B cell (primary cell): ENCODE measurements around the gene TSHZ1. TPM values are rescaled to one million over a fixed set of nuclear protein-coding genes. Genes with fewer than 3 reads are reported as not detected.

ENCODE experiments used
- ATAC-seq: fragments of 200-7000 bp; cut with Tn5 transposase; one replicate; pipeline ENCODE4 v1.10.0; 2021; ENCODE audit warnings: low read depth, mild to moderate bottlenecking, moderate number of reproducible peaks, moderate library complexity
- CTCF ChIA-PET: fragments of 350-600 bp; sonication (Branson Sonifier 250); formaldehyde crosslinking; loops from one replicate; lab custom pipeline; 2021; ENCODE audit warnings: antibody characterized with exemption, inconsistent platforms; lab: Charles Lee
- POLR2A ChIA-PET: fragments of 350-600 bp; sonication (Branson Sonifier 250); formaldehyde crosslinking; loops from one replicate; lab custom pipeline; 2021; ENCODE audit warnings: antibody characterized with exemption; lab: Charles Lee
- DNase-seq: peaks from one replicate; pipeline ENCODE4 v3.0.0; 2013
- H2AFZ ChIP-seq: 2 replicates; pipeline ENCODE4 v1.6.1; 2012; ENCODE audit warnings: mild to moderate bottlenecking, low read depth, low read length; ENCODE audit not compliant: insufficient read depth, poor library complexity, severe bottlenecking
- H3K27ac ChIP-seq, 2 donors: 1 replicate in 1 of 2; 2 replicates in 1 of 2; pipeline ENCODE4 v1.5.1; 2012 to 2013; ENCODE audit warnings: low read length in 2 of 2, mild to moderate bottlenecking in 2 of 2, moderate library complexity in 1 of 2
- H3K27me3 ChIP-seq, 4 experiments: fragments of 200-600 bp in 1 of 4; sonication (generic) in 1 of 4; replicated peaks in 1 of 4; 1 replicate in 2 of 4; 2 replicates in 2 of 4; pipeline versions ENCODE4 v1.6.1 to v1.7.0; 2013 to 2016; ENCODE audit warnings: low read length in 3 of 4, mild to moderate bottlenecking in 2 of 4, mixed read lengths in 1 of 4, moderate library complexity in 1 of 4; ENCODE audit not compliant: insufficient read depth in 4 of 4, control insufficient read depth in 3 of 4; ENCODE audit errors: control extremely low read depth in 1 of 4
- H3K36me3 ChIP-seq, 2 experiments: replicated peaks in 1 of 2; 1 replicate in 1 of 2; 2 replicates in 1 of 2; pipeline versions ENCODE4 v1.6.1 to v1.7.1; 2013; ENCODE audit warnings: low read length in 1 of 2; ENCODE audit not compliant: insufficient read depth in 2 of 2, control insufficient read depth in 1 of 2; ENCODE audit errors: control extremely low read depth in 1 of 2, extremely low read depth in 1 of 2
- H3K4me1 ChIP-seq, 2 donors: fragments of 200-600 bp in 1 of 2; sonication (generic) in 1 of 2; 1 replicate in 1 of 2; 2 replicates in 1 of 2; pipeline versions ENCODE4 v1.5.1 to v1.6.1; 2013 to 2017; ENCODE audit warnings: low read length in 2 of 2; ENCODE audit not compliant: control insufficient read depth in 2 of 2, insufficient read depth in 2 of 2
- H3K4me2 ChIP-seq: replicated peaks from 2 replicates; pipeline ENCODE3; 2012; ENCODE audit warnings: mild to moderate bottlenecking, low read depth, low read length; ENCODE audit not compliant: poor library complexity, severe bottlenecking
- H3K4me3 ChIP-seq, 5 experiments: fragments of 200-600 bp in 1 of 5; sonication (generic) in 1 of 5; 1 replicate in 3 of 5; 2 replicates in 2 of 5; pipeline versions ENCODE4 v1.5.1 to v1.7.0; 2011 to 2016; ENCODE audit warnings: low read length in 4 of 5, mild to moderate bottlenecking in 4 of 5, low read depth in 2 of 5, control low read depth in 1 of 5, moderate library complexity in 1 of 5; ENCODE audit not compliant: insufficient read depth in 1 of 5; ENCODE audit errors: control extremely low read depth in 1 of 5, extremely low read depth in 1 of 5
- H3K79me2 ChIP-seq: fragments of 200-600 bp; sonication (generic); one replicate; pipeline ENCODE4 v1.6.0; 2016; ENCODE audit warnings: low read length; ENCODE audit not compliant: control insufficient read depth, insufficient read depth
- H3K9ac ChIP-seq: fragments of 200-600 bp; sonication (generic); 2 replicates; pipeline ENCODE4 v1.6.1; 2017; ENCODE audit warnings: mild to moderate bottlenecking, low read length, moderate library complexity
- H3K9me3 ChIP-seq, 3 donors: one replicate each; pipeline versions ENCODE4 v1.6.1 to v1.7.1; 2013; ENCODE audit warnings: low read length in 2 of 3; ENCODE audit not compliant: control insufficient read depth in 2 of 3, insufficient read depth in 1 of 3; ENCODE audit errors: control extremely low read depth in 1 of 3
- H4K20me1 ChIP-seq: 2 replicates; pipeline ENCODE4 v1.6.0; 2012; ENCODE audit warnings: mild to moderate bottlenecking, low read length; ENCODE audit not compliant: insufficient read depth, control insufficient read depth, poor library complexity, severe bottlenecking
- H3K27ac Mint-ChIP-seq: one replicate; pipeline ENCODE4 v1.8.0; 2021; ENCODE audit warnings: mixed read lengths
- H3K27me3 Mint-ChIP-seq: one replicate; pipeline ENCODE4 v1.8.0; 2021; ENCODE audit warnings: mixed read lengths
- H3K4me1 Mint-ChIP-seq: one replicate; pipeline ENCODE4 v1.8.0; 2021; ENCODE audit warnings: mixed read lengths
- H3K4me3 Mint-ChIP-seq: one replicate; pipeline ENCODE4 v1.8.0; 2021; ENCODE audit warnings: mixed read lengths
- H3K9me3 Mint-ChIP-seq: one replicate; pipeline ENCODE4 v1.8.0; 2022; ENCODE audit warnings: mixed read lengths; ENCODE audit not compliant: insufficient read depth
- CTCF ChIP-seq: fragments of 200-600 bp; IDR thresholded peaks from one replicate; pipeline ENCODE4 v1.8.0; 2022; ENCODE audit warnings: antibody characterized with exemption, mild to moderate bottlenecking
- EZH2 ChIP-seq: IDR thresholded peaks from 2 replicates; pipeline ENCODE4 v1.6.1; 2012; ENCODE audit warnings: borderline replicate concordance, low read depth, mild to moderate bottlenecking, moderate library complexity, low read length; ENCODE audit not compliant: insufficient read depth, poor library complexity, severe bottlenecking
- WGBS: methylation state at CpG from one replicate; pipeline ENCODE4 v1.1.5; 2013; ENCODE audit warnings: missing lambda C conversion rate; ENCODE audit not compliant: insufficient coverage; 5-methylcytosine and 5-hydroxymethylcytosine counted together
- intact Hi-C: fragments of 100-400 bp; cut with micrococcal nuclease; formaldehyde crosslinking; loops from one replicate; pipeline ENCODE4 v1.10.0; 2022
- polyA plus RNA-seq: library from polyadenylated mRNA; depleted of rRNA; stranded (reverse); fragments of >200 nt; gene quantifications from 2 replicates; pipeline ENCODE4 v1.2.3, GENCODE V29; 2012
- total RNA-seq, 2 donors: library from RNA; stranded (reverse); fragments of 120-200 nt in 1 of 2; gene quantifications; 1 replicate in 1 of 2; 2 replicates in 1 of 2; pipeline versions ENCODE4 v1.2.3 to v1.2.4, GENCODE V29; 2013 to 2022

TSHZ1 gene
- total and polyA plus RNA-seq, 2 donors (not counting 1 experiment from before 2014, with no cell fraction given), result 5.3 to 9.8 TPM

GRCh38 chr18:75321431-75321830, 110.8 kb downstream of the TSHZ1 start:
- POLR2A ChIA-PET, result no interaction called here
- H3K9me3 Mint-ChIP-seq, result peaks cover 4% of the 10 kb centered on the region

GRCh38 chr18:75322206-75322605, 111.6 kb downstream of the TSHZ1 start:
- no peak overlapping the region for H3K27ac ChIP-seq
- no peak overlapping the region for H3K9ac ChIP-seq
- no peaks in the 10 kb centered on the region for H3K36me3 ChIP-seq
- no peaks in the 10 kb centered on the region for H3K79me2 ChIP-seq
- no peaks in the 10 kb centered on the region for H3K4me1 ChIP-seq
- peaks cover 8% of the 10 kb centered on the region for H3K9me3 Mint-ChIP-seq
- no peak for ATAC-seq
- peaks cover 13% of the 10 kb centered on the region for H3K27me3 Mint-ChIP-seq
- no peak overlapping the region for H3K4me3 ChIP-seq
- DNase-seq, result no peak
- no peak overlapping the region for H3K4me3 Mint-ChIP-seq
- H4K20me1 ChIP-seq, result no peaks in the 10 kb centered on the region
- no peaks in the 10 kb centered on the region for H3K4me1 Mint-ChIP-seq
- H2AFZ ChIP-seq, result no peak overlapping the region
- H3K27me3 ChIP-seq, result no peaks in the 10 kb centered on the region
- intact Hi-C loops, result no loop called here
- POLR2A ChIA-PET, result no interaction called here
- peaks cover 3 to 5% (median 4%) of the 10 kb centered on the region in 3 donors for H3K9me3 ChIP-seq
- H3K4me2 ChIP-seq, result no peak overlapping the region
- TF ChIP-seq EZH2 (no peak), CTCF (no peak)
- no peak overlapping the region for H3K27ac Mint-ChIP-seq
- CTCF ChIA-PET, result no interaction called here
- WGBS, result 93% methylated on average over 11 of the region's 11 CpGs

More at GRCh38 chr18:75321431-75321830, 110.8 kb downstream of the TSHZ1 start:
- DNase-seq (no peak), ATAC-seq (no peak)
- H3K79me2 ChIP-seq, result no peaks in the 10 kb centered on the region
- H3K9ac ChIP-seq, result no peak overlapping the region
- no peak for TF ChIP-seq EZH2
- TF ChIP-seq CTCF, result no peak
- H3K27me3 Mint-ChIP-seq, result peaks cover 13% of the 10 kb centered on the region
- no peak overlapping the region for H2AFZ ChIP-seq
- H3K4me2 ChIP-seq, result no peak overlapping the region
- WGBS, result 87% methylated on average over 6 of the region's 6 CpGs
- H3K4me1 Mint-ChIP-seq, result no peaks in the 10 kb centered on the region
- no peaks in the 10 kb centered on the region for H3K4me1 ChIP-seq
- no peaks in the 10 kb centered on the region for H3K36me3 ChIP-seq
- H3K27me3 ChIP-seq, result no peaks in the 10 kb centered on the region
- CTCF ChIA-PET, result no interaction called here
- no peak overlapping the region for H3K4me3 Mint-ChIP-seq
- intact Hi-C loops, result no loop called here
- H3K9me3 ChIP-seq, result peaks cover under 1 to 4% (median 2%) of the 10 kb centered on the region in 3 donors
- H3K4me3 ChIP-seq, result no peak overlapping the region
- no peak overlapping the region for H3K27ac ChIP-seq
- no peak overlapping the region for H3K27ac Mint-ChIP-seq
- H4K20me1 ChIP-seq, result no peaks in the 10 kb centered on the region
